Astrocyte (in vitro differentiated cells and primary cell): ENCODE measurements around the gene C19orf47. TPM values are rescaled to one million over a fixed set of nuclear protein-coding genes. Genes with fewer than 3 reads are reported as not detected.

Experiments used
- DNase-seq: peaks from one replicate; pipeline ENCODE4 v3.0.0-alpha.2; 2010; ENCODE audit warnings: low read depth
- FAIRE-seq: peaks from 2 replicates; lab custom pipeline; 2011; peaks lifted over from hg19 to GRCh38; lab: Jason Lieb, UNC
- H2AFZ ChIP-seq: 2 replicates; pipeline ENCODE4 v1.6.0; 2012; ENCODE audit warnings: low read depth, low read length, inconsistent platforms
- H3K27ac ChIP-seq: 2 replicates; pipeline ENCODE4 v1.5.1; 2011; ENCODE audit warnings: low read depth, low read length, inconsistent platforms
- H3K27me3 ChIP-seq: 2 replicates; pipeline ENCODE4 v1.6.0; 2011; ENCODE audit warnings: low read length, inconsistent platforms; ENCODE audit not compliant: insufficient read depth
- H3K36me3 ChIP-seq: 2 replicates; pipeline ENCODE4 v1.5.1; 2011; ENCODE audit warnings: low read length, inconsistent platforms; ENCODE audit not compliant: insufficient read depth
- H3K4me1 ChIP-seq: 2 replicates; pipeline ENCODE4 v1.5.1; 2011; ENCODE audit warnings: low read length, inconsistent platforms; ENCODE audit not compliant: insufficient read depth
- H3K4me2 ChIP-seq: 2 replicates; pipeline ENCODE4 v1.6.0; 2012; ENCODE audit warnings: low read length, inconsistent platforms
- H3K4me3 ChIP-seq: 2 replicates; pipeline ENCODE4 v1.5.1; 2011; ENCODE audit warnings: low read depth, mild to moderate bottlenecking, low read length, inconsistent platforms; ENCODE audit not compliant: insufficient read depth
- H3K79me2 ChIP-seq: 2 replicates; pipeline ENCODE4 v1.6.0; 2012; ENCODE audit warnings: mild to moderate bottlenecking, low read length, inconsistent platforms; ENCODE audit not compliant: insufficient read depth
- H3K9ac ChIP-seq: 2 replicates; pipeline ENCODE4 v1.6.0; 2012; ENCODE audit warnings: mild to moderate bottlenecking, low read length, inconsistent platforms
- H3K9me3 ChIP-seq: 2 replicates; pipeline ENCODE4 v1.5.1; 2012; ENCODE audit warnings: low read depth, mild to moderate bottlenecking, low read length, inconsistent platforms; ENCODE audit not compliant: insufficient read depth
- H4K20me1 ChIP-seq: 2 replicates; pipeline ENCODE4 v1.6.0; 2012; ENCODE audit warnings: low read length, inconsistent platforms; ENCODE audit not compliant: insufficient read depth
- H3K27ac Mint-ChIP-seq: one replicate; pipeline ENCODE4 v1.8.0; 2021; ENCODE audit warnings: mild to moderate bottlenecking, mixed read lengths; ENCODE audit not compliant: unreplicated experiment
- H3K27me3 Mint-ChIP-seq: one replicate; pipeline ENCODE4 v1.8.0; 2021; ENCODE audit warnings: low read depth, mixed read lengths; ENCODE audit not compliant: unreplicated experiment
- H3K36me3 Mint-ChIP-seq: one replicate; pipeline ENCODE4 v1.8.0; 2021; ENCODE audit warnings: low read depth, mixed read lengths; ENCODE audit not compliant: unreplicated experiment
- H3K4me1 Mint-ChIP-seq: one replicate; pipeline ENCODE4 v1.8.0; 2021; ENCODE audit warnings: low read depth, mixed read lengths; ENCODE audit not compliant: unreplicated experiment
- H3K4me3 Mint-ChIP-seq: one replicate; pipeline ENCODE4 v1.8.0; 2021; ENCODE audit warnings: mild to moderate bottlenecking, moderate library complexity, mixed read lengths; ENCODE audit not compliant: unreplicated experiment
- H3K9me3 Mint-ChIP-seq: one replicate; pipeline ENCODE4 v1.8.0; 2021; ENCODE audit warnings: mild to moderate bottlenecking, mixed read lengths; ENCODE audit not compliant: unreplicated experiment
- EZH2 ChIP-seq: IDR thresholded peaks from 2 replicates; pipeline ENCODE4 v1.6.1; 2012; ENCODE audit warnings: mild to moderate bottlenecking, low read length, inconsistent platforms; ENCODE audit not compliant: insufficient read depth
- total RNA-seq: library from RNA; stranded (reverse); gene quantifications from 2 replicates; pipeline ENCODE4 v1.2.1, GENCODE V29; 2021
- TF ChIP-seq, protein P1 (sequence below): IDR thresholded peaks from 2 replicates; pipeline ENCODE4 v1.5.1; 2011; ENCODE audit warnings: low read depth, mild to moderate bottlenecking, inconsistent platforms, low read length, moderate library complexity; ENCODE audit not compliant: insufficient read depth

The C19orf47 gene
- total RNA-seq, 1 donor from 2014 or later = 20.6 TPM

- no peak overlapping the region for H3K27ac Mint-ChIP-seq
These were observed 12.6 kb upstream of the C19orf47 start for GRCh38 chr19:40360708-40361241.

GRCh38 chr19:40360020-40360707 lies 12.0 kb upstream of the C19orf47 start:
- no peak overlapping the region for H3K4me3 ChIP-seq
- no peaks in the 10 kb centered on the region for H3K36me3 ChIP-seq
- H3K4me1 Mint-ChIP-seq = peaks cover 11% of the 10 kb centered on the region
- H3K4me2 ChIP-seq = no peak overlapping the region
- no peaks in the 10 kb centered on the region for H3K27me3 ChIP-seq
- peaks cover 6% of the 10 kb centered on the region for H3K36me3 Mint-ChIP-seq
- no peaks in the 10 kb centered on the region for H3K9me3 Mint-ChIP-seq
- no peak overlapping the region for H2AFZ ChIP-seq
- H3K9ac ChIP-seq = no peak overlapping the region
- no peak overlapping the region for H3K27ac Mint-ChIP-seq
- H3K27ac ChIP-seq = no peak overlapping the region
- H3K4me1 ChIP-seq = no peaks in the 10 kb centered on the region
- TF ChIP-seq, protein P1, sequence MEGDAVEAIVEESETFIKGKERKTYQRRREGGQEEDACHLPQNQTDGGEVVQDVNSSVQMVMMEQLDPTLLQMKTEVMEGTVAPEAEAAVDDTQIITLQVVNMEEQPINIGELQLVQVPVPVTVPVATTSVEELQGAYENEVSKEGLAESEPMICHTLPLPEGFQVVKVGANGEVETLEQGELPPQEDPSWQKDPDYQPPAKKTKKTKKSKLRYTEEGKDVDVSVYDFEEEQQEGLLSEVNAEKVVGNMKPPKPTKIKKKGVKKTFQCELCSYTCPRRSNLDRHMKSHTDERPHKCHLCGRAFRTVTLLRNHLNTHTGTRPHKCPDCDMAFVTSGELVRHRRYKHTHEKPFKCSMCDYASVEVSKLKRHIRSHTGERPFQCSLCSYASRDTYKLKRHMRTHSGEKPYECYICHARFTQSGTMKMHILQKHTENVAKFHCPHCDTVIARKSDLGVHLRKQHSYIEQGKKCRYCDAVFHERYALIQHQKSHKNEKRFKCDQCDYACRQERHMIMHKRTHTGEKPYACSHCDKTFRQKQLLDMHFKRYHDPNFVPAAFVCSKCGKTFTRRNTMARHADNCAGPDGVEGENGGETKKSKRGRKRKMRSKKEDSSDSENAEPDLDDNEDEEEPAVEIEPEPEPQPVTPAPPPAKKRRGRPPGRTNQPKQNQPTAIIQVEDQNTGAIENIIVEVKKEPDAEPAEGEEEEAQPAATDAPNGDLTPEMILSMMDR = no peak
- TF ChIP-seq EZH2 = no peak
- no peak overlapping the region for H3K4me3 Mint-ChIP-seq
- DNase-seq (no peak), FAIRE-seq (no peak)
- peaks cover 7% of the 10 kb centered on the region for H3K79me2 ChIP-seq
- peaks cover 25% of the 10 kb centered on the region for H4K20me1 ChIP-seq
- no peaks in the 10 kb centered on the region for H3K9me3 ChIP-seq
- H3K27me3 Mint-ChIP-seq = no peaks in the 10 kb centered on the region

More at GRCh38 chr19:40360708-40361241, 12.6 kb upstream of the C19orf47 start:
- Mint-ChIP-seq H3K27me3 (no peaks in the 10 kb centered on the region), H3K36me3 (peaks cover 4% of the 10 kb centered on the region), H3K9me3 (no peaks in the 10 kb centered on the region), H3K4me3 (no peak overlapping the region), H3K4me1 (peaks cover 11% of the 10 kb centered on the region)
- Histone ChIP-seq H3K9ac (no peak overlapping the region), H3K4me3 (no peak overlapping the region), H3K27ac (no peak overlapping the region), H3K4me1 (no peaks in the 10 kb centered on the region), H3K4me2 (no peak overlapping the region), H3K79me2 (peaks cover 3% of the 10 kb centered on the region), H2AFZ (no peak overlapping the region), H3K27me3 (no peaks in the 10 kb centered on the region), H3K36me3 (no peaks in the 10 kb centered on the region), H3K9me3 (no peaks in the 10 kb centered on the region), H4K20me1 (peaks cover 22% of the 10 kb centered on the region)
- FAIRE-seq = no peak
- no peak for TF ChIP-seq EZH2
- TF ChIP-seq, protein P1 = no peak
- DNase-seq = no peak

DNA sequence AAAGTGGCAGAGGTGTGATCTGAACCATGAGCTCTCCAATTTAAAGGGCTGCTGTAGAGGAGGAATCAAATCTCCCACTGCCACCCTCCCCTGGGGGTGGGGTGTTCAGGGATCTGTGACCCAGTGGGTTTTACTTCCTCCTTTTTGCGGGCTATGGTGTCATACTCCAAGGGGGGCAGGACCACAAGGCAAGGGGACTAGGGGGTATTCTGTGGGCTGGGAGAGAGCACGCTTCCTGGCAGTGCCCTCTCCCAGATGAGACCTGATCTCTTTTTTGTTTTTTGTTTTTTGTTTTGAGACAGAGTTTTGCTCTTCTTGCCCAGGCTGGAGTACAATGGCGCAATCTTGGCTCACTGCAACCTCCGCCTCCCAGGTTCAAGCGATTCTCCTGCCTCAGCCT lies 10.6 kb upstream of the C19orf47 start:
- Histone ChIP-seq H3K9me3 (no peaks in the 10 kb centered on the region), H3K36me3 (no peaks in the 10 kb centered on the region), H4K20me1 (peaks cover 25% of the 10 kb centered on the region), H3K27ac (no peak overlapping the region), H3K79me2 (peaks cover 7% of the 10 kb centered on the region), H3K9ac (no peak overlapping the region), H3K27me3 (no peaks in the 10 kb centered on the region), H3K4me1 (no peaks in the 10 kb centered on the region), H3K4me3 (no peak overlapping the region), H2AFZ (no peak overlapping the region), H3K4me2 (no peak overlapping the region)
- H3K27me3 Mint-ChIP-seq = no peaks in the 10 kb centered on the region
- peaks cover 11% of the 10 kb centered on the region for H3K4me1 Mint-ChIP-seq
- DNase-seq = no peak
- H3K36me3 Mint-ChIP-seq = peaks cover 8% of the 10 kb centered on the region
- no peak overlapping the region for H3K4me3 Mint-ChIP-seq
- no peak for TF ChIP-seq EZH2
- TF ChIP-seq, protein P1 = no peak
- no peak overlapping the region for H3K27ac Mint-ChIP-seq
- no peaks in the 10 kb centered on the region for H3K9me3 Mint-ChIP-seq
- FAIRE-seq = no peak
